Prostate gland (tissue), 2 donors: ENCODE results near the gene RNU1-2.

Experiments
- POLR2AphosphoS5 ChIP-seq: sonication (generic); formaldehyde crosslinking; IDR thresholded peaks from one replicate; pipeline ENCODE4 v1.6.1; 2017; ENCODE audit warnings: antibody characterized with exemption
- TF ChIP-seq, protein P1 (sequence below), 4 experiments: fragments of 200-600 bp in 2 of 4; fragments of 450-650 bp in 2 of 4; sonication (generic) in 2 of 4; IDR thresholded peaks; 1 replicate in 3 of 4; 2 replicates in 1 of 4; pipeline ENCODE4 v1.5.1; 2016 to 2019; ENCODE audit warnings: antibody characterized with exemption in 4 of 4, mild to moderate bottlenecking in 2 of 4, moderate library complexity in 2 of 4

DNA sequence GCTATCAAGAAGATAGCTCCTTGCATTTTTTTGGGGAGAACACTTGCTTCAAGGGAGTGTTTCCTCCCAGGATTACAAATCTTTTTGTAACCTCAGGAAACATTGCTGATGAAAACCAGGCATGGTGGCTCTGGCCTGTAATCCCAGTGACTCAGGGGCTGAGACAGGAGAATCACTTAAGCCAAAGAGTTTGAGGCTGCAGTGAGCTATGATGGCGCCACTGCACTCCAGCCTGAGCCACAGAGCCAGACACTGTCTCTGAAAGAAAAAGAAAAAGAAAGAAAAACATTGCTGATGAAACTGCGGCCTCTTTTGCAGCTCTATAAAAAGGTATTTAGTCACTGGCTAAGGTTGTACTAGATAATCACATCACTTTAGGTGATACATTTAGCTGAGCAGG lies 7.3 kb downstream of the RNU1-2 start:
- TF ChIP-seq, protein P1, sequence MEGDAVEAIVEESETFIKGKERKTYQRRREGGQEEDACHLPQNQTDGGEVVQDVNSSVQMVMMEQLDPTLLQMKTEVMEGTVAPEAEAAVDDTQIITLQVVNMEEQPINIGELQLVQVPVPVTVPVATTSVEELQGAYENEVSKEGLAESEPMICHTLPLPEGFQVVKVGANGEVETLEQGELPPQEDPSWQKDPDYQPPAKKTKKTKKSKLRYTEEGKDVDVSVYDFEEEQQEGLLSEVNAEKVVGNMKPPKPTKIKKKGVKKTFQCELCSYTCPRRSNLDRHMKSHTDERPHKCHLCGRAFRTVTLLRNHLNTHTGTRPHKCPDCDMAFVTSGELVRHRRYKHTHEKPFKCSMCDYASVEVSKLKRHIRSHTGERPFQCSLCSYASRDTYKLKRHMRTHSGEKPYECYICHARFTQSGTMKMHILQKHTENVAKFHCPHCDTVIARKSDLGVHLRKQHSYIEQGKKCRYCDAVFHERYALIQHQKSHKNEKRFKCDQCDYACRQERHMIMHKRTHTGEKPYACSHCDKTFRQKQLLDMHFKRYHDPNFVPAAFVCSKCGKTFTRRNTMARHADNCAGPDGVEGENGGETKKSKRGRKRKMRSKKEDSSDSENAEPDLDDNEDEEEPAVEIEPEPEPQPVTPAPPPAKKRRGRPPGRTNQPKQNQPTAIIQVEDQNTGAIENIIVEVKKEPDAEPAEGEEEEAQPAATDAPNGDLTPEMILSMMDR (IDR thresholded peaks at IDR 0.05) = no peak
- TF ChIP-seq POLR2AphosphoS5 = no peak
